Measurements from ENCODE around the gene LRRC17.

- no peak for TF ChIP-seq CTCF (IDR thresholded peaks at IDR 0.05)
- TF ChIP-seq POLR2A (IDR thresholded peaks at IDR 0.05): no peak
These were observed 31.4 kb downstream of the LRRC17 start for GRCh38 chr7:102944241-102944640.

All from prostate gland (tissue), 2 donors.